GM10266 (cell line): ENCODE results near the gene SUSD4.

Source experiments
- DNase-seq: peaks from one replicate; pipeline ENCODE4 v3.0.0; 2012; ENCODE audit errors: extremely low spot score
- TF ChIP-seq, protein P1 (sequence below): IDR thresholded peaks from 2 replicates; pipeline ENCODE4 v1.5.1; 2012; ENCODE audit warnings: mild to moderate bottlenecking, low read depth; ENCODE audit not compliant: control insufficient read depth, insufficient read depth; ENCODE audit errors: missing control alignments

Gene SUSD4

DNA sequence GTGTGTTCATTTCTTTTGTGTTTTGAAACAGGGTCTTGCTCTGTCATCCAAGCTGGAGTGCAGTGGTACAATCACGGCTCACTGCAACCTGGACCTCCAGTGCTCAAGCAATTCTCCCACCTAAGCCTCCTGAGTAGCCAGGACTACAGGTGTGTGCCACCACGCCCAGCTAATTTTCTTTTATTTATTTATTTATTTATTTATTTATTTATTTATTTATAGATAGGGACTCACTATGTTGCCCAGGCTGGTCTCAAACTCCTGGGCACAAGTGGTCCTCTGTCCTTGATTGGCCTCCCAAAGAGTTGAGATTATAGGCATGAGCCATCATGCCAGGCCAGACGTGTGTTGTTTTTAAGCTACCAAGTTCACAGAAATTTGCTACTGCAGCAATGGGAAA is 177.2 kb downstream of the SUSD4 start:
- TF ChIP-seq, protein P1, sequence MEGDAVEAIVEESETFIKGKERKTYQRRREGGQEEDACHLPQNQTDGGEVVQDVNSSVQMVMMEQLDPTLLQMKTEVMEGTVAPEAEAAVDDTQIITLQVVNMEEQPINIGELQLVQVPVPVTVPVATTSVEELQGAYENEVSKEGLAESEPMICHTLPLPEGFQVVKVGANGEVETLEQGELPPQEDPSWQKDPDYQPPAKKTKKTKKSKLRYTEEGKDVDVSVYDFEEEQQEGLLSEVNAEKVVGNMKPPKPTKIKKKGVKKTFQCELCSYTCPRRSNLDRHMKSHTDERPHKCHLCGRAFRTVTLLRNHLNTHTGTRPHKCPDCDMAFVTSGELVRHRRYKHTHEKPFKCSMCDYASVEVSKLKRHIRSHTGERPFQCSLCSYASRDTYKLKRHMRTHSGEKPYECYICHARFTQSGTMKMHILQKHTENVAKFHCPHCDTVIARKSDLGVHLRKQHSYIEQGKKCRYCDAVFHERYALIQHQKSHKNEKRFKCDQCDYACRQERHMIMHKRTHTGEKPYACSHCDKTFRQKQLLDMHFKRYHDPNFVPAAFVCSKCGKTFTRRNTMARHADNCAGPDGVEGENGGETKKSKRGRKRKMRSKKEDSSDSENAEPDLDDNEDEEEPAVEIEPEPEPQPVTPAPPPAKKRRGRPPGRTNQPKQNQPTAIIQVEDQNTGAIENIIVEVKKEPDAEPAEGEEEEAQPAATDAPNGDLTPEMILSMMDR, result no peak
- no peak for DNase-seq

DNA sequence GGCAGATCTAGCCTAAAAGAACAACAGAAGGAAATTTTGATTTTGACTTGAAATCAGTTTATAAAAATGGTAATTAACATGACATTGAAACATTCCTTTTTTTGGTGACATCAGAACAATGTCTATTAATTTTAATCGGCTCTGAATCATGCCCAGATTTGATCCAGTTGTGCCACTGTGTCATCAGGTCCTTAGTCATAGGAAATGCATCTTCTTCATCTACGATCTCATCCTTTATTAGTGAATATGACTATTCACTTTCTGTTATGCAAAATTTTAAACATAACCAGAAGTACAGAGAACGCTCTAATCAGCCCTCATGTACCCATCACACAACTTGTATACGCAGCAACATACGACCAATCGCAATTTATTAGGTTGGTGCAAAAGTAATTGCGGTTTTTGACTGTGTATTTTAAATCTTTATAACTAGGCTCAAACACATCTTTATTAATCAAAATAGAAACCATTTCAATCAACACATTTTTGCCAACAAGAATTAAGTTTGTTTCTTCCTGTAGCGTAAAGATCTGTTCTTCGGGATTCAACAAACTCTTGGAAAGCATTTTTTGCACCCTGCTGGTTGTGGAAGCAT is 180.6 kb downstream of the SUSD4 start:
- DNase-seq, result no peak
- TF ChIP-seq, protein P1, result no peak

DNA sequence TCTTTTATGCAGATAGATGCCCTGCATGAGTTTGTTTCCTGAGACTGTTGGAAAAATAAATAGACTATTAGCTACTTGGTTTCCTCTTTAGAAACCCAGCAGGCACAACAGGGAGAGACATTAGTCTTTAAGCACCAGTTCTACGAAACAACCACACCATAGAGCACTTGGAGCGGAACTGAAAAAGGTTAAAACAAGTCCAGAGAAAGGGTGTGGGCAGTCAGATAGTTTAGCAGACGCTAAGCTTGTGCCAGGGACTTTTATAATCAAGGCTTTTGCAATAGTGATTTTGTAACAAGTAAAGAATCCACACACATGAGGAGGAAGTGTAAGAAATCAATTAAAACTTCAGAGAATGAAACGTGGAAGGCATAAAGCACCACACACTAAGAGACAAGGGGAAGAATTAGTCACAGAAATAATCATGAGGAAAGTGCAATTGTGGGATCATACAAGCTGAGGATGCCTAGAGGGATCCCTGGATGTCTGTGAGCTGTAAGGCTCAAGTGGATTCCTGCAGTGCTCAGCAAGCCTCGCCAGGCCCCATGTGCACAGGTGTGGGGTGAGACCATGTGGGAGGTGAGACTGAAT is 183.2 kb downstream of the SUSD4 start:
- TF ChIP-seq, protein P1, result no peak

DNA sequence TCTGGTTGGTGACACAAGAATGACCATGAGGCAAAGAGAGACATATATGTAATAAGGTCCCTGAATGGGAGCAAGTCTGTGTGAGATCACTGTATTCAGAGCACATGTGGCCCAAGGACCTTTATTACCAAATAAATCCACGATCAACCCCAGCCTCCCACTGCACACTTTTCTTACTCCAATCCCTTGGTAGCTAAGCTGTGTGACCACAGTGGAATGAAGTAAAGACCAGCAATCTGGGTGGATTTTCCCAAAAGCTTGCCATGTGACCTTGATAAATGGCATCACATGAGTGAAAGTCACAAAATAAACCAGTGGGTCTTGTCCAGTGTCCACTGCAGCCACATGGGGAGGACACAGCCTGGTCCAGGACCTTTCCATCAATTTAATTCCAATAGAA is 184.2 kb downstream of the SUSD4 start:
- no peak for DNase-seq
- TF ChIP-seq, protein P1, result no peak

More for the DNA sequence above, 183.2 kb downstream of the SUSD4 start:
- no peak for DNase-seq

DNA sequence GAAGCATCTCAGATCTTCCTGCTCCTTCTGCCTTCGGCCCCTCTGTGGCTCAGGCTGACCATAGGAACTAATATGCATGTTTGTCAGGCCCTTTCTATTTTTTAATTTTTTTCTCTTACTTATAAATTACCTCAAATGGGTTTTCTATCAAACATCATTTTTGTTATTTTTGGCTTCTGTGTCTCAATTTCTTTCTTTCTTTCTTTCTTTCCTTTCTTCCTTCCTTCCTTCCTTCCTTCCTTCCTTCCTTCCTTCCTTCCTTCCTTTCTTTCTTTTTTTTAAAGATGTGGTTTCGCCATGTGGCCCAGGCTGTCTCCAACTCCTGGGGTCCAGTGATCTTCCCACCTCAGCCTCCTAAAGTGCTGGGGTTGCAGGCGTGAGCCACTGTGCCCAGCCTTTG is 184.7 kb downstream of the SUSD4 start:
- TF ChIP-seq, protein P1, result no peak
- DNase-seq, result no peak

DNA sequence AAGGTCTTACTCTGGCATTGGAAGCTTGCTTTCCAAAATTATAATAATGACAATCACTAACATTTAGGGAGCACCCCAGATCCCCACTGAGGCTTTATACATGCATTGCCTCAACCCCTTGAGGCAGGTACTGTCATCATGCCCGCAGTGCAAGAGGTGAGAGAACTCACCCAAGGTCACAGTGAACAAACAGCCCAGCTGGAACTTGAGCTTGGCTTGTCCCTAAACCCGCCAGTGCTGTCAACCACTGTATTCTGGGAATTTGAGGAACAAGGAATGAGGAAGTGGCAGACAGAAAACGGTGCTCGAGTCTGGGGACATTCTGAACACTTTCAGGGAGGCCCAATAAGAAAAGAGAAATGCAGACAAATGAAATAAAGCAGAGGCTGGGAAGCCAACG is 186.3 kb downstream of the SUSD4 start:
- no peak for DNase-seq
- TF ChIP-seq, protein P1, result no peak

DNA sequence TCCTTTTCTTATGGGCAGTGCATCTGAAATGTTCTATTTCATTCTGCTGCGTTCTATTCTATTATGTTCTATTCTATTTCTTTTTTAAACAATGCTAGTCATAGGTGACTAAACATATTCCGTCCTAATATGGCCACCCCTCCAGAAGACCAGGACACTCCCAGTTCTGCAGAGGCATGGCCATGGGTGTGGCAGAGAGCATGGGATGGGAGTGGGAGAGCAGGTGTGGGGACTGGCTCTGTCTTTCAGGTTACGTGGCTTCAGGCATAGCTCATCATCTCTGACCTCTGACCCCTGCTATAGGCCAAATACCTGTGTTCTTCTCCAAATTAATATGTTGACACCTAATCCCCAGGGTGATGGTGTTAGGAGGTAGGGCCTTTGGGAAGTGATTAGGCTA is 187.5 kb downstream of the SUSD4 start:
- DNase-seq, result no peak
- TF ChIP-seq, protein P1, result no peak
